HPDE6-E6E7 (cell line): ENCODE results near the gene ADAMTS10.
"Not testable (repeated sequence)": the region's sequence is repeated elsewhere in the genome, so short reads cannot be mapped to it uniquely, and the experiment has no call there.

Experiments used
- DNase-seq: peaks from one replicate; pipeline ENCODE4 v3.0.0; 2011; ENCODE audit warnings: missing footprints; ENCODE audit errors: extremely low spot score

Gene ADAMTS10

GRCh38 chr19:8626842-8627241, 16.3 kb upstream of the ADAMTS10 start:
- DNase-seq: no peak

GRCh38 chr19:8622886-8623285, 12.4 kb upstream of the ADAMTS10 start:
- not testable (repeated sequence) for DNase-seq

- DNase-seq: no peak
Observed at GRCh38 chr19:8618751-8619150, 8.2 kb upstream of the ADAMTS10 start.

GRCh38 chr19:8617984-8618383, 7.5 kb upstream of the ADAMTS10 start:
- no peak for DNase-seq

GRCh38 chr19:8617325-8617724, 6.8 kb upstream of the ADAMTS10 start:
- DNase-seq: not testable (repeated sequence)

- no peak for DNase-seq
Observed at GRCh38 chr19:8616861-8617260, 6.3 kb upstream of the ADAMTS10 start.

- DNase-seq: no peak
Observed at GRCh38 chr19:8615813-8616596, 5.5 kb upstream of the ADAMTS10 start.

- no peak for DNase-seq
Observed at GRCh38 chr19:8615024-8615423, 4.5 kb upstream of the ADAMTS10 start.

GRCh38 chr19:8614455-8614854, 3.9 kb upstream of the ADAMTS10 start:
- no peak for DNase-seq

GRCh38 chr19:8612807-8613171, 2.3 kb upstream of the ADAMTS10 start:
- DNase-seq: no peak

- DNase-seq: no peak
Observed at GRCh38 chr19:8611877-8612806, 1.6 kb upstream of the ADAMTS10 start.

GRCh38 chr19:8611391-8611876, 919 bp upstream of the ADAMTS10 start:
- no peak for DNase-seq

GRCh38 chr19:8610936-8611300, 403 bp upstream of the ADAMTS10 start:
- DNase-seq: no peak

- no peak for DNase-seq
Observed at GRCh38 chr19:8609279-8610040, 1.1 kb downstream of the ADAMTS10 start.

- DNase-seq: no peak
Observed at GRCh38 chr19:8608941-8609278, 1.6 kb downstream of the ADAMTS10 start.

GRCh38 chr19:8607386-8607785, 3.1 kb downstream of the ADAMTS10 start:
- DNase-seq: no peak

- DNase-seq: no peak
Observed at GRCh38 chr19:8605514-8605913, 5.0 kb downstream of the ADAMTS10 start.

GRCh38 chr19:8601796-8602195, 8.7 kb downstream of the ADAMTS10 start:
- DNase-seq: no peak

GRCh38 chr19:8600816-8601215, 9.7 kb downstream of the ADAMTS10 start:
- DNase-seq: no peak

GRCh38 chr19:8600064-8600463, 10.5 kb downstream of the ADAMTS10 start:
- DNase-seq: no peak

GRCh38 chr19:8596168-8596567, 14.3 kb downstream of the ADAMTS10 start:
- DNase-seq: no peak

- DNase-seq: no peak
Observed at GRCh38 chr19:8595651-8596050, 14.9 kb downstream of the ADAMTS10 start.
